GM12873 (cell line): Measurements from ENCODE around the gene CEP57L1.

ENCODE experiments used
- TF ChIP-seq, protein P1 (sequence below): IDR thresholded peaks from 2 replicates; pipeline ENCODE4 v1.5.1; 2012; ENCODE audit warnings: low read depth, mild to moderate bottlenecking, moderate library complexity, low read length, control low read depth; ENCODE audit not compliant: insufficient read depth; ENCODE audit errors: missing control alignments

CEP57L1 gene

DNA sequence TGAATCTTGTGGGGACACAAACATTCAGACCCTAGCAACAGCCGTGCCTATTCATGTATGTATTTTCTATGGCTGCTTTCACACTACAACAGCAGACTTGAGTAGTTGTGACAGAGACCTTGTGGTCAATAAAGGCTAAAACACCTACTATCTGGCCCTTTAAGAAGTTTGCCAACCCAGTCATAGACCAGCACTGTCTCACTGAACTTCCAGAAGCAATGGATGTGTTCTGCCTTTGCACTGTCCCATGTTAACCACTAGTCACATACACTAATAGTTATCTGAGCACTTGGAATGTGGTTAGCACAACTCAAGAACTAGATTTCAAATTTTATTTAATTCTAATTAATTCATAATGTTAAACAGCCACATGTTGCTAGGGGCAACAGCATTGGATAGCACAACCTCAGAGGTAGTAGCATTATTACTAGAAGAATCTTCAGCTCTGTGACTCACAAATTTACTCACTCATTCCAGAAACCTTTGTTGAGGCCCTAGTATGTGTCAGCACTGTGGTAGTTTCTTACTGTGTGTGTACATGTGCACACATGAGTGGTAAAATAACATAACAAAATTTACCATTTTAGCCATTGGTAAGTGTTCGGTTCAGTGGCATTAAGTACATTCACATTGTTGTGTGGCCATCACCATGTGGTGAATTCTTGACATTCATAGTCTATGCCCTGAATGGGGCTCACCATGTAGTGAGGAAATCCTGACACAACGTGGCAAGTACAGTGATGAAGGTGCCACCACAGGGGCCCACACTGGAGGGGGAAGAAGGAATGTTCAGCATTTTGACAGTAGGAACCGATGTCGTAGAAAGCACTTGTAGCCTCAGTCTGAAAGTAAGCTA, 107.3 kb downstream of the CEP57L1 start:
- TF ChIP-seq, protein P1, sequence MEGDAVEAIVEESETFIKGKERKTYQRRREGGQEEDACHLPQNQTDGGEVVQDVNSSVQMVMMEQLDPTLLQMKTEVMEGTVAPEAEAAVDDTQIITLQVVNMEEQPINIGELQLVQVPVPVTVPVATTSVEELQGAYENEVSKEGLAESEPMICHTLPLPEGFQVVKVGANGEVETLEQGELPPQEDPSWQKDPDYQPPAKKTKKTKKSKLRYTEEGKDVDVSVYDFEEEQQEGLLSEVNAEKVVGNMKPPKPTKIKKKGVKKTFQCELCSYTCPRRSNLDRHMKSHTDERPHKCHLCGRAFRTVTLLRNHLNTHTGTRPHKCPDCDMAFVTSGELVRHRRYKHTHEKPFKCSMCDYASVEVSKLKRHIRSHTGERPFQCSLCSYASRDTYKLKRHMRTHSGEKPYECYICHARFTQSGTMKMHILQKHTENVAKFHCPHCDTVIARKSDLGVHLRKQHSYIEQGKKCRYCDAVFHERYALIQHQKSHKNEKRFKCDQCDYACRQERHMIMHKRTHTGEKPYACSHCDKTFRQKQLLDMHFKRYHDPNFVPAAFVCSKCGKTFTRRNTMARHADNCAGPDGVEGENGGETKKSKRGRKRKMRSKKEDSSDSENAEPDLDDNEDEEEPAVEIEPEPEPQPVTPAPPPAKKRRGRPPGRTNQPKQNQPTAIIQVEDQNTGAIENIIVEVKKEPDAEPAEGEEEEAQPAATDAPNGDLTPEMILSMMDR: no peak

DNA sequence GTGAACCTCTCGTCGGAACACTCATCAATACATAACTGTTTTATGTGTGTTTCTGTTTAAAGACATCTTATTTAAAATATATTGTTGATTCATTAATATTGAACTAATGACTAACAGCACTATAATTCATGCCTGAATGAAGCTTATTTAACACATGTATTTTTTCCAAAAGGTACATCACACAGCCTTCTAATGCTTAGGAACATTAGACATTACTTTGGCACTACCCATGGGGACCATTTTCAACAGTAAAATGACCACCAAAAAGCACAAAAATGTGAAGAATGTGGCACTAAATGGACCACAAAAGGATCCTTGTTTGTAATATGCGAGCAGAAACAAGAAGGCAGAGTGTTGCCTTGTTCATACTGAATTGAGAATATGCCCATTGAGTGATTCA, 109.2 kb downstream of the CEP57L1 start:
- TF ChIP-seq, protein P1: no peak

DNA sequence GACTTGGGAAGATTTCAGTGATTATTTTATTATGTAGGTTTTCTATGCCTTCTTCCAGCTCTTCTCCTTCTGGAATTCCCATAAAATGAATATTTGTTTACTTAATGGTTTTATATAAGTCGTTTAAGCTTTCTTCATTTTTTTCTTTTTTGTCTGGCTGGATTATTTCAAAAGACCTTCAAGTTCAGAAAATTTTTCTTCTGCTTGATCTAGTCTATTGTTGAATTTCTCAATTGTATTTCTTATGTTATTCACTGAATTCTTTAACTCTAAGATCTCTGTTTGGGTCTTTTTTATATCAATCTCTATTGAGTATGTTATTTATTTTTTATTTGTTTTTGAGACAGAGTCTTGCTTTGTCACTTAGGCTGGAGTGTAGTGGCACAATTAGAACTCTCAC, 117.4 kb downstream of the CEP57L1 start:
- TF ChIP-seq, protein P1: no peak
